ENCODE data around the gene SERINC2. TPM values are rescaled to one million over a fixed set of nuclear protein-coding genes. Genes with fewer than 3 reads are reported as not detected.

The SERINC2 gene
- total and polyA plus RNA-seq, 7 donors, result 0.33 to 254 (median 0.81) TPM

DNA sequence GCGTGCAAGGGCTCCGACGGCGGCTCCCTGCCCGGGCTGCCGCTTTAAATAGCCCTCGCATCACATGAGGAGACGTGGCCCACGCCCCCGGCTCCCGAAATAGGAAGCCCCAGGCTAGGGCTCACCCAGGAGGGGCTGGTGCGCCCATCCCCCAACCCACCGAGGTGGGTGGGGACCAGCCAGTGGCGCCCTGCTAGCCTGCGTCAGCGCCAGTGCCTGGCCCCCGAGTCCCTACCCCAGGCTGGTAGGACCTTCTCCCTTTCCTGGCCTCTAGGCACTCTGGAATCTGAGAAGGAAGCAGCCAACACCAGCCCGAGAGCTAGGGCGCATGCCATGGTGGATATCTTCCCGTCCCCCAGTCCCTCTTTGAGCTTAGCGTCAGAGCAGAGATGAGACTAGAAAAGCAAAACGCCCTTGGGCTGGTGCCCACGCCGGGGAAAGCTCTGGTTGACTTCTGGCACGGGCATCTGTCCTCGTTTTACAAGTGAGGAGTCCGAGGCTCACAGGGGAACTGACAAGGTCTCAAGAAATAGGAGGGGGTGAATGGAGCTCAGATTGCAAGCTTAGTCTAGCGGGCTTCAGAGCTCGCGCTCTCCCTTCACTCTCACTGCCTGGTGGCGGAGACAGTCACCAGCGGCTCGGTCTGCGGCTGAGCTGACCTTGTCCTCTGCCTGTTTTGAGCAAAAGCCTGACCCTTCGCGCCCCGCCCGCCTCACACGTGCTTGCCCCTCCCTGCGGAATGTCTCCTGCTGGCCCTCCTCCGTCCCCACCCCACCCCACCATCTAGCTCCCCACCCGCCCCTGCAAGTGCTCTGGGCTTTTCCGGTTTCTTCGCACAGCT, 39.7 kb upstream of the SERINC2 start, which contains the start of gene FABP3:
Gene FABP3, minus strand, starts transcription at position 21 of the 841 bp plus-strand sequence. CDS start 62 bp downstream, outside the sequence.
- Histone ChIP-seq H3K4me1 (peaks cover 0 to 49% (median 44%) of the 10 kb centered on the region in 4 donors), H3K9me3 (no peaks in the 10 kb centered on the region), H3K27ac (peak within 1 kb of the TSS; percentile 79 to 89 (median 85)), H3K36me3 (no peaks in the 10 kb centered on the region), H3K4me3 (peak within 1 kb of the TSS; percentile 29 to 55 (median 52)), H3K27me3 (no peaks in the 10 kb centered on the region)
- DNase-seq, result peak; percentile 90
- peak in 1 of 2 donors; percentile 27 for TF ChIP-seq POLR2A (IDR thresholded peaks at IDR 0.05)
- TF ChIP-seq, protein P1, sequence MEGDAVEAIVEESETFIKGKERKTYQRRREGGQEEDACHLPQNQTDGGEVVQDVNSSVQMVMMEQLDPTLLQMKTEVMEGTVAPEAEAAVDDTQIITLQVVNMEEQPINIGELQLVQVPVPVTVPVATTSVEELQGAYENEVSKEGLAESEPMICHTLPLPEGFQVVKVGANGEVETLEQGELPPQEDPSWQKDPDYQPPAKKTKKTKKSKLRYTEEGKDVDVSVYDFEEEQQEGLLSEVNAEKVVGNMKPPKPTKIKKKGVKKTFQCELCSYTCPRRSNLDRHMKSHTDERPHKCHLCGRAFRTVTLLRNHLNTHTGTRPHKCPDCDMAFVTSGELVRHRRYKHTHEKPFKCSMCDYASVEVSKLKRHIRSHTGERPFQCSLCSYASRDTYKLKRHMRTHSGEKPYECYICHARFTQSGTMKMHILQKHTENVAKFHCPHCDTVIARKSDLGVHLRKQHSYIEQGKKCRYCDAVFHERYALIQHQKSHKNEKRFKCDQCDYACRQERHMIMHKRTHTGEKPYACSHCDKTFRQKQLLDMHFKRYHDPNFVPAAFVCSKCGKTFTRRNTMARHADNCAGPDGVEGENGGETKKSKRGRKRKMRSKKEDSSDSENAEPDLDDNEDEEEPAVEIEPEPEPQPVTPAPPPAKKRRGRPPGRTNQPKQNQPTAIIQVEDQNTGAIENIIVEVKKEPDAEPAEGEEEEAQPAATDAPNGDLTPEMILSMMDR (IDR thresholded peaks at IDR 0.05), result no peak
- peak in 3 of 4 donors; percentile 29 to 83 (median 45) for TF ChIP-seq POLR2AphosphoS5 (IDR thresholded peaks at IDR 0.05)
- TF ChIP-seq EP300 (IDR thresholded peaks at IDR 0.05), result peak in 1 of 4 donors; percentile 64
- 7 to 24% methylated on average over 44 of the region's 44 CpGs for WGBS, 2 donors
- intact Hi-C loops (cut with DNase I), result no loop called here

DNA sequence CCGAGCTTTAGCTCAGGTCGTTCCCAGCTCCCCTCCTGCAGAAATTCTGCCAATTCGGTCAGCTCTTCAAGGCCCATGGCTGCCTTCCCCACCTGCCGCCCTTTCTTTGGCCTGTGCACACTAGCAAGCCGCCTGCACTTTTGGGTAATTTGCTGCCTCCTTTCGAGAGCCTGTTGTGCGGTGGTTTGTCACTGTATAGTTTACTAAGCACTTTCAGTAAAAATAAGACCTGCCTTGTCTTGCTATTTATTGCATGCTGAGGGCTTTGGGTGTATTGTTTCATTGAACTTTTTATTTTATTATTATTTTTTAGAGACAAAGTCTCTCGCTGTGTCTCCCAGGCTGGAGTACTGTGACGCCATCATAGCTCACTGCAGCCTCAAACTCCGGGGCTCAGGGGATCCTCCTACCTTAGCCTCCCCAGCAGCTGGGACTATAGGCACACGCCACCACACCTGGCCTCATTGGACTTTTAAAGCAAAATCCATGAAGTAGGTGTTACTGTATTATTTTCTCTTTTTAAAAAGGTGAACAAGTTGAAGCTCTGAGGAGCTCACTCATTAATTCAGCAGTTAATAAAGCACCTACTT, 39.0 kb upstream of the SERINC2 start:
- peaks cover 0 to 42% (median 37%) of the 10 kb centered on the region in 4 donors for H3K4me1 ChIP-seq
- WGBS, 2 donors, result 26 to 34% methylated on average over 11 of the region's 11 CpGs

DNA sequence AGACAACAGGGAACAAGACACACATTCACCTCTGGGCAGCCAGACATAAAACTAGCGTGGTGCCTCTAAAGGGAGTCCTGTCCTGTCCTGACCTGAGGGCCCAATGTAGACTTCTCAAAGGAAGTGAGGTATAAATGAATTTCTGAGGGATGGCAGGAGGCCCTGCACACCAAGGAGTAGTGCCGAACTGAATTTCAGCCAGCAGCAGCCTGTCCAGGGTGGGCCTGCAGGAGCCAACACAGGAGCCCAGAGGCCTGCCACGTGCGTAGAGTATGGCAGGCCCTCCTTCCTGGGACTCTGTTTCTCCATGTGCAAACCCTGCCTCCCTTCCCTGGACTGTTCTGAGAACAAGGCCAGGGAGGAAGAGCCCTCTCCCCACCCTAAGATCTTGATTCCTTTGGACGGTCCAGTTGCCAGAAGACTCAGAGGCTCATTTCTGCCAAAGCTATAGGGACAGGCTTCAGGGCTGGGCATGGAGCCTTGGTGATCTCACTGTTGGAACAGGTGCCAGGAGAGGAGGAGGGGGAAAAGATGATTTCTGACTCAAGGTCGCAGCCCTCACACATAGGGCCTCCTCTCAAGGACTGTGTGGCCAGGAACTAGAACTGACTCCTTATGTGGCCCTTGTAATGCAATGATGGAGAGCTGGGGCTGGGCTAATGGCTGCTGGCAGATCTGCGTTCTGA, 38.4 kb upstream of the SERINC2 start:
- Histone ChIP-seq H3K36me3 (no peaks in the 10 kb centered on the region), H3K4me3 (no peak overlapping the region), H3K27me3 (no peaks in the 10 kb centered on the region), H3K27ac (peak overlapping the region; percentile 79 to 89 (median 85)), H3K4me1 (peaks cover 0 to 37% (median 32%) of the 10 kb centered on the region in 4 donors), H3K9me3 (no peaks in the 10 kb centered on the region)
- intact Hi-C loops (cut with DNase I), result no loop called here
- WGBS, 2 donors, result 72 to 82% methylated on average over 7 of the region's 7 CpGs
- peak; percentile 71 for DNase-seq
- TF ChIP-seq POLR2AphosphoS5 (IDR thresholded peaks at IDR 0.05) (no peak), POLR2A (IDR thresholded peaks at IDR 0.05) (no peak), EP300 (IDR thresholded peaks at IDR 0.05) (no peak)
- TF ChIP-seq, protein P1 (IDR thresholded peaks at IDR 0.05), result no peak

More for the DNA sequence above, 39.0 kb upstream of the SERINC2 start:
- Histone ChIP-seq H3K4me3 (peak overlapping the region; percentile 29 to 55 (median 52)), H3K9me3 (no peaks in the 10 kb centered on the region), H3K27ac (peak overlapping the region; percentile 79 to 89 (median 85)), H3K27me3 (no peaks in the 10 kb centered on the region), H3K36me3 (no peaks in the 10 kb centered on the region)
- TF ChIP-seq, protein P1 (IDR thresholded peaks at IDR 0.05), result no peak
- no peak for TF ChIP-seq POLR2A (IDR thresholded peaks at IDR 0.05)
- TF ChIP-seq POLR2AphosphoS5 (IDR thresholded peaks at IDR 0.05), result no peak
- TF ChIP-seq EP300 (IDR thresholded peaks at IDR 0.05), result no peak
- intact Hi-C loops (cut with DNase I), result no loop called here
- peak; percentile 27 for DNase-seq

DNA sequence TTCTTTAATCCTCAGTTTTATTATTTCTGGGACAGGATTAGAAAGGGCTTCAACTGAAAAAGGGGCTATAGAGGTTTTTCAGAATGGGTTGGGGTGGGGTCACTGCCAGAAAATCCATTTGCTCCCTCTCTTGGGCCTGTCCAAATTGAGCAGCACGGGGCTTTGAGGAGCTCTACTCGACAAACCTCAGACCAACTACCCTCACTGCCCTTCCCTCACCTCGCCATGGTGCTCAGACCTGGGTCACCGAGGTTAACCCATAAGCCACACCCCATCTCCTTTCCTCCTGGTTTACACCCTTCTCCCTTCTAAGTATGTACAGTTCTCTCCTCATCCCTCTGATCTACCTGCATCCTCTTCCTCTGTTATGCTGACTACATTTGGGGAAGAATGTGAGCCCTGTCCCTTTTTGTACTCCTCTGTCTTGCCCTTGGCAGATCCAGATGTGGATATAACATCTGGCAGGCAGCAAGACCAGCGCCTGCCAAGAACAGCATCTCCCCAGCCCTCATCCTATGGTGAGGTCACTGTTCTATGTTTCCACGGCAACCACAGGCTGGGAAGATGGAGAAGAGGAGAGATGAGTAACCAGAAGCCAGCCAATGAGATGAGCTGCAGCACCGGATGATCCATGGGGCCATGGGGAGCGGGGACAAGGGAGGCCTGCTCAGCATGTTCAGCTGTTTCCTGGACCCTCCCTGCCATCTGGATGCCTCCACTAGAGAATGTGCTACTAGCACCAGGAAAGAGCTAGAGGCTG, 36.5 kb upstream of the SERINC2 start:
- intact Hi-C loops (cut with DNase I), result no loop called here
- Histone ChIP-seq H3K27me3 (no peaks in the 10 kb centered on the region), H3K4me3 (no peak overlapping the region), H3K36me3 (no peaks in the 10 kb centered on the region), H3K27ac (no peak overlapping the region), H3K9me3 (no peaks in the 10 kb centered on the region), H3K4me1 (peaks cover 0 to 34% (median 32%) of the 10 kb centered on the region in 4 donors)
- peak; percentile 53 for DNase-seq
- TF ChIP-seq POLR2AphosphoS5 (IDR thresholded peaks at IDR 0.05) (no peak), POLR2A (IDR thresholded peaks at IDR 0.05) (no peak), EP300 (IDR thresholded peaks at IDR 0.05) (no peak)
- TF ChIP-seq, protein P1 (IDR thresholded peaks at IDR 0.05), result no peak
- 70 to 74% methylated on average over 8 of the region's 8 CpGs for WGBS, 2 donors

All from sigmoid colon (tissue), 7 donors.